GM21367 (cell line): ENCODE results near the gene PTPRQ.
"Not testable (repeated sequence)": the region's sequence is repeated elsewhere in the genome, so short reads cannot be mapped to it uniquely, and the experiment has no call there.

ENCODE experiments used
- ATAC-seq: cut with Tn5 transposase; IDR thresholded peaks from one replicate; pipeline ENCODE4 v1.9.1; 2021; ENCODE audit not compliant: unreplicated experiment

PTPRQ gene

GRCh38 chr12:80472236-80472635 is 28.2 kb downstream of the PTPRQ start:
- no peak for ATAC-seq

- peak; percentile 83 for ATAC-seq
Measured at GRCh38 chr12:80472911-80473500, 29.0 kb downstream of the PTPRQ start.

DNA sequence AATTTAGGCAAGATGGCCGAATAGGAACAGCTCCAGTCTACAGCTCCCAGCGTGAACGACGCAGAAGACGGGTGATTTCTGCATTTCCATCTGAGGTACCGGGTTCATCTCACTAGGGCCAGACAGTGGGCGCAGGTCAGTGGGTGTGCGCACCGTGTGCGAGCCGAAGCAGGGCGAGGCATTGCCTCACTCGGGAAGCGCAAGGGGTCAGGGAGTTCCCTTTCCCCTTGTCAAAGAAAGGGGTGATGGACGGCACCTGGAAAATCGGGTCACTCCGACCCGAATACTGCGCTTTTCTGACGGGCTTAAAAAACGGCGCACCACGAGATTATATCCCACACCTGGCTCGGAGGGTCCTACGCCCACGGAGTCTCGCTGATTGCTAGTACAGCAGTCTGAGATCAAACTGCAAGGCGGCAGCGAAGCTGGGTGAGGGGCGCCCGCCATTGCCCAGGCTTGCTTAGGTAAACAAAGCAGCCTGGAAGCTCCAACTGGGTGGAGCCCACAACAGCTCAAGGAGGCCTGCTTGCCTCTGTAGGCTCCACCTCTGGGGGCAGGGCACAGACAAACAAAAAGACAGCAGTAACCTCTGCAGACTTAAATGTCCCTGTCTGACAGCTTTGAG is 33.6 kb downstream of the PTPRQ start:
- not testable (repeated sequence) for ATAC-seq

- no peak for ATAC-seq
Measured at GRCh38 chr12:80484746-80485145, 40.7 kb downstream of the PTPRQ start.

- ATAC-seq, result no peak
Measured at GRCh38 chr12:80485222-80485987, 41.4 kb downstream of the PTPRQ start.

DNA sequence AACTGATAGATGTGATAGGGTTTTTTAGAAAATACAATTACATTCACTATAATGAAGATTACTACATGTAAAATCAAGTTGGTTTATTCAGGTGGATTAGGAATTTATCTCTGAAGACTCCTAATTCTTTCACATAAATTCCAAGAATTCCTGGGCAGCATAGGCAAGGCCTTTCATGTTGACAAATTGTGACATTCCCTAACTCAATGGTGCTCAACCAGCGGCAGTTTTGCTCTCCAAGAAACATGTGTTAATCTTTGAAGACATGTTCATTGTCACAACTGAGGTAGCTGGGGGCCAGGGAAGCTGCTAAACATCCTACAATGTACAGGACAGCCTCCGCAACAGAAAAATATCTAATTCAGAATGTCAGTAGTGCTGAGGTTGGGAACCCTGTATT is 46.3 kb downstream of the PTPRQ start:
- no peak for ATAC-seq

GRCh38 chr12:80491166-80491565 is 47.1 kb downstream of the PTPRQ start:
- no peak for ATAC-seq

DNA sequence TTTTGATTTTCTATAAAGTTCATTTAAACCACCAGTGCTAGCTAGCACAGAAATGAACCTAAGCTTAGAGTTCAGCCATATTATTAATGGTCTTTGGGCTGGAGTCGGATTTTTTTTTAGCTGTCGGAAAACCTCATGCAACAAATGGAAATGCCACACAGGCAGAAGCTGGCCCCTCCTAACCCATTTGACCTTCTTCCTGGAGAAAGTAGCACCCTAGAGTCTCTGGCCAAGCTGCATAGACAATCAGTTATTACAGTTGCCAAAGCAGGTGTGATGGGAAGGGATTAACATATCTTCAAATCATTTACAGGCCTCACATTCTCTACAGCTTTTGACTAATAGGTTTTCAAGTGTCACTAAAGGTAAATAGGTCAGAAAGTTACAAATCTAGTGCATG is 49.4 kb downstream of the PTPRQ start:
- ATAC-seq, result no peak

GRCh38 chr12:80494836-80495235 is 50.8 kb downstream of the PTPRQ start:
- ATAC-seq, result no peak

GRCh38 chr12:80498059-80498728 is 54.2 kb downstream of the PTPRQ start:
- ATAC-seq, result no peak

DNA sequence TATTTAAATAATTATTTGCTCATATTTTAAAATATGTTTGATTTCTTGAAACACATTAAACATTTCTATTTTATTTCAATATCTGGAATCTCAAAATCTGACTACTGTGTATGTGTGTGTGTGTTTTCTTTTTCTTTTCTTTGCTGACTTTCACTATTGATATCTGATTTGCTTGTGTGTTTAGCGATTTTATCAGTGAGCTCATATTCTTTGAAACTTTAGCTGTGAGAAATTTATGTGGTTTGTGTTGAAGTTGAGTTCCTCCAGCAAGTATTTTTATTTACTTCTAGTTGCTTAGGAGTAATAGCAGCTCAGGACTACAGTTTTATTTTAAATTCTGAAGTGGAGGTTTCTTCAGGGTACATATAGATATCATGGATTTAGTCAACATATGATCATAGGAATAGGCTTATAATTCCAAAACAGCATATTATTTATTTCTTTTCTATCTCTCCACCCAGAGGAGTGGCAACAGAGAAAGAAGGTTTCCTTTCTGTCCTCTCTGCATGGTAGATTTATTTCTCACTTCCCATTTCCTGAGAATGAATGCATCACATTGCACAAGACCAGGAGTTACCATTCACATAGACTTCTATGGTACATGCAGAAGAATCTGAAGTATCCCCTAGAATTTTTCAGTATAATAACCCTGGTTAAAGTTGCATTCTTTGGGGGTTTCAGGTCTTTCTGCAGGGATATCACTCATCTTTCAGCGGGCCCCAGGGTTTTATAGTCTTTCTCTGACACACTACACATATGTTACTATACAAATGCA is 60.5 kb downstream of the PTPRQ start:
- ATAC-seq, result peak; percentile 78

DNA sequence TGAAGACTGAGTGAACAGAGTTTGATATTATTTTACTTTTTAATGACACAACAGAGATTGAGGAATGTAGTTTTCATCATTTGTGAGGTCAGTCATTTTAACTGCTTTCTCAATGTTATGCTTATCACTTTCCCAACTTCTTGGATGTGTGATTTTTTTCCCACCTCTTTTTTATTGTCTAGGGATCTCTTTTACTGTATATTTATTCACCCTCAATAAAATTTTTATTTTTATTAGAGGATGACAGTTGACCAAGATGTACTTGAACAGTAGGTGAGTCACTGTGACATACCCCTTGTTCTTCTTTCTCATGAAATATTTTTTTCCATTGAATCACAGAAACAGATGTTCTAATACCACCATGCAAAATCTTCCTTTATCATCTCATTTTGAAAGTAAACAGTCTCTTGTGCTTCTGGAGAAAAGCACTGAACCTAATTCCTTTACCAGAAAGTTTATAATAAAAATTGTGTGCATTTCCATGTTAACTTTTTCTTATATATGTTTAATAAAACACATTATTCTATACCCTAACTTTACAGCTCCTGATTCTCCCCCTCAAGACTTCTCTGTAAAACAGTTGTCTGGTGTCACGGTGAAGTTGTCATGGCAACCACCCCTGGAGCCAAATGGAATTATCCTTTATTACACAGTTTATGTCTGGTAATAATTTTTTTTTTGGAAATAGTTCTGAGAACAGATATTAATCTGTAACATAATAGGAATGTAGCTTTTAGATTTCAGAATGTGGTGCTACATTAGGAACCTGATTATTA is 65.9 kb downstream of the PTPRQ start:
- ATAC-seq, result no peak

- no peak for ATAC-seq
Measured at GRCh38 chr12:80512781-80513180, 68.7 kb downstream of the PTPRQ start.

- ATAC-seq, result no peak
Measured at GRCh38 chr12:80513211-80513610, 69.2 kb downstream of the PTPRQ start.

- no peak for ATAC-seq
Measured at GRCh38 chr12:80517655-80518054, 73.6 kb downstream of the PTPRQ start.

GRCh38 chr12:80531646-80532045 is 87.6 kb downstream of the PTPRQ start:
- ATAC-seq, result no peak

- ATAC-seq, result no peak
Measured at GRCh38 chr12:80539029-80539428, 95.0 kb downstream of the PTPRQ start.

DNA sequence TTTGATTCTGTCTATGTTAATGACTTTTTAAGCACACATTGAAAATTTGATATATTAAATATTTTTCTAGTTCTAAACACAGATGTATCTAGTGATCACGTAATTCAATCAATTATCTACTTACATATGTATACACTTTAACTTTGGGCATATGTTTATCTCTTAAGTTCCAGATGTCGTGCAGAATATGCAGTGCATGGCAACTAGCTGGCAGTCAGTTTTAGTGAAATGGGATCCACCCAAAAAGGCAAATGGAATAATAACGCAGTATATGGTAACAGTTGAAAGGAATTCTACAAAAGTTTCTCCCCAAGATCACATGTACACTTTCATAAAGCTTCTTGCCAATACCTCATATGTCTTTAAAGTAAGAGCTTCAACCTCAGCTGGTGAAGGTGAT is 105.3 kb downstream of the PTPRQ start:
- no peak for ATAC-seq

- no peak for ATAC-seq
Measured at GRCh38 chr12:80551897-80552296, 107.9 kb downstream of the PTPRQ start.

DNA sequence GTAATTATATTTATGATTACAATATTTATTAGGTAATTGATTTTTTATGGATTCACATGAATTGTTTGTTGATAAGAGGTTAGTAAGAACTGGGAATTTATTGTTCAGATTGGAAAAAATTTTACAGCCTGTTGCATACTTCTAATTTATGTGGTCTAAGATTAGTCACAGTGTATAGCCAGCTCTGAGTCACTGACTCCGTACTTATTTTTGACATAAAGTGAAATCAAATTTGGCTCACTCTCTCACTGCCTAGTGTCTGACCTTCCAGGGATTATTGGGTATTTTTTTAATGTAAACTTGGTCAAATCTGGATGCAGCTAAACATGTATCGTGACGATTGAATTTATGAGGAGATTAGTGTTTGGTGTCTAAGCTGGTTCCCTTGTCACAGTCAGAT is 109.3 kb downstream of the PTPRQ start:
- ATAC-seq, result no peak
